Spleen (tissue), 7 donors: ENCODE measurements around the gene EMC8.

ENCODE experiments used
- POLR2A ChIP-seq, 3 donors: fragments of 450-650 bp; IDR thresholded peaks; one replicate each; pipeline ENCODE4 v1.5.1; 2017; ENCODE audit warnings: antibody characterized with exemption in 3 of 3, mild to moderate bottlenecking in 1 of 3
- TF ChIP-seq, protein P1 (sequence below), 11 experiments: fragments of 200-600 bp in 7 of 11; fragments of 450-650 bp in 4 of 11; sonication (generic) in 4 of 11; IDR thresholded peaks in 8 of 11; conservative IDR thresholded peaks in 3 of 11; 1 replicate in 7 of 11; 2 replicates in 4 of 11; pipeline versions ENCODE4 v1.4.0 to v1.8.0; 2016 to 2021; ENCODE audit warnings: antibody characterized with exemption in 11 of 11, inconsistent platforms in 4 of 11, mild to moderate bottlenecking in 1 of 11
- donor health status: DM: no; HTN: no; CAD: no; lungs with moderate emphysema.
- donor health status: DM: no; HTN: no; CAD: no.
- donor health status: DM: no; HTN: no; CAD: no.

DNA sequence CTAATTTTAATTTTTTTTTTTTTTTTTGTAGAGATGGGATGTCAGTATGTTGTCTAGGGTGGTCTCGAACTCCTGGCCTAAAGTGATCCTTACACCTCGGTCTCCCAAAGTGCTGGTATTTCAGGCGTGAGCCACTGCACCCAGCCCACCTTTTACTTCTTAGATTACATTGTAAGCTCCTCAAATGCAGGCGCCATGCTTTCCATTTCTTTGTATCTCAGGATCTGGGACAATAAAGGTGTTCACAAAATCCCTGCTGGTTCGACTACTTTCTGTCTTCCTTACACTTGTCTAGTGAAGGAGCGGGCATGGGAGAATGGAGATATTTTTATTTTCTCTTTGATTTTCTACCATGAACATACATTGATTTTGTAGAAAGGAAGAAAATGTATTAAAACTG, 25.2 kb downstream of the EMC8 start:
- TF ChIP-seq POLR2A (IDR thresholded peaks at IDR 0.05): no peak
- TF ChIP-seq, protein P1, sequence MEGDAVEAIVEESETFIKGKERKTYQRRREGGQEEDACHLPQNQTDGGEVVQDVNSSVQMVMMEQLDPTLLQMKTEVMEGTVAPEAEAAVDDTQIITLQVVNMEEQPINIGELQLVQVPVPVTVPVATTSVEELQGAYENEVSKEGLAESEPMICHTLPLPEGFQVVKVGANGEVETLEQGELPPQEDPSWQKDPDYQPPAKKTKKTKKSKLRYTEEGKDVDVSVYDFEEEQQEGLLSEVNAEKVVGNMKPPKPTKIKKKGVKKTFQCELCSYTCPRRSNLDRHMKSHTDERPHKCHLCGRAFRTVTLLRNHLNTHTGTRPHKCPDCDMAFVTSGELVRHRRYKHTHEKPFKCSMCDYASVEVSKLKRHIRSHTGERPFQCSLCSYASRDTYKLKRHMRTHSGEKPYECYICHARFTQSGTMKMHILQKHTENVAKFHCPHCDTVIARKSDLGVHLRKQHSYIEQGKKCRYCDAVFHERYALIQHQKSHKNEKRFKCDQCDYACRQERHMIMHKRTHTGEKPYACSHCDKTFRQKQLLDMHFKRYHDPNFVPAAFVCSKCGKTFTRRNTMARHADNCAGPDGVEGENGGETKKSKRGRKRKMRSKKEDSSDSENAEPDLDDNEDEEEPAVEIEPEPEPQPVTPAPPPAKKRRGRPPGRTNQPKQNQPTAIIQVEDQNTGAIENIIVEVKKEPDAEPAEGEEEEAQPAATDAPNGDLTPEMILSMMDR (IDR thresholded peaks at IDR 0.05 in 8 of 11, conservative IDR thresholded peaks at IDR 0.05 in 3 of 11): no peak
